WTC11 (cell line): ENCODE data around the gene GOLGA8M. TPM values are rescaled to one million over a fixed set of nuclear protein-coding genes. Genes with fewer than 3 reads are reported as not detected.
"Not testable (repeated sequence)": the region's sequence is repeated elsewhere in the genome, so short reads cannot be mapped to it uniquely, and the experiment has no call there.

Source experiments
- ATAC-seq: fragments of 200-7000 bp; cut with Tn5 transposase; 2 replicates; pipeline ENCODE4 v1.10.0; 2021; ENCODE audit warnings: mild to moderate bottlenecking, moderate library complexity
- Bru-seq: library from RNA; stranded (reverse); fragments of 400-500 nt; gene quantifications from one replicate; lab custom pipeline; 2021; lab: Mats Ljungman, UMichigan
- CTCF ChIA-PET: fragments of 300-600 bp; sonication (Branson Sonifier 250); formaldehyde crosslinking; loops from one replicate; lab custom pipeline; 2021; ENCODE audit warnings: antibody characterized with exemption; lab: Charles Lee
- POLR2A ChIA-PET: fragments of 350-600 bp; sonication (Branson Sonifier 250); formaldehyde crosslinking; loops from one replicate; lab custom pipeline; 2021; ENCODE audit warnings: antibody characterized with exemption; lab: Charles Lee
- DNase-seq: peaks from one replicate; pipeline ENCODE4 v3.0.0; 2021; ENCODE audit warnings: low spot score
- H3K27ac Mint-ChIP-seq: 2 replicates; pipeline ENCODE4 v1.8.0; 2021; ENCODE audit warnings: mixed read lengths
- H3K27me3 Mint-ChIP-seq: 2 replicates; pipeline ENCODE4 v1.8.0; 2021; ENCODE audit warnings: low read depth, mild to moderate bottlenecking, moderate library complexity, mixed read lengths
- H3K36me3 Mint-ChIP-seq: 2 replicates; pipeline ENCODE4 v1.8.0; 2021; ENCODE audit warnings: mixed read lengths
- H3K4me1 Mint-ChIP-seq: 2 replicates; pipeline ENCODE4 v1.8.0; 2022; ENCODE audit warnings: mixed read lengths
- H3K4me3 Mint-ChIP-seq: 2 replicates; pipeline ENCODE4 v1.8.0; 2021; ENCODE audit warnings: mild to moderate bottlenecking, moderate library complexity, mixed read lengths
- H3K9me3 Mint-ChIP-seq: 2 replicates; pipeline ENCODE4 v1.8.0; 2021; ENCODE audit warnings: mixed read lengths
- PREB ChIP-seq: sonication (generic); formaldehyde crosslinking; IDR thresholded peaks from 2 replicates; pipeline ENCODE4 v1.8.1; 2022; ENCODE audit warnings: mild to moderate bottlenecking, missing genetic modification reagents, moderate library complexity, borderline replicate concordance
- long read RNA-seq, 3 experiments: library from RNA in 1 of 3; library from capped mRNA in 1 of 3; library from polyadenylated mRNA in 1 of 3; unstranded in 2 of 3; stranded (forward) in 1 of 3; transcript quantifications; one replicate each; pipeline ENCODE4 v2.0.0, GENCODE V29; 2021
- total RNA-seq: library from RNA; stranded (reverse); gene quantifications from 3 replicates; pipeline ENCODE4 v1.2.3, GENCODE V29; 2021
- TF ChIP-seq, protein P1 (sequence below): sonication (generic); formaldehyde crosslinking; IDR thresholded peaks from 2 replicates; pipeline ENCODE4 v1.8.0; 2022; ENCODE audit warnings: mild to moderate bottlenecking, missing genetic modification reagents
- TF ChIP-seq, protein P2 (sequence below): sonication (generic); formaldehyde crosslinking; IDR thresholded peaks from 2 replicates; pipeline ENCODE4 v1.8.1; 2023; ENCODE audit warnings: mild to moderate bottlenecking, missing genetic modification reagents, borderline replicate concordance
- TF ChIP-seq, protein P3 (sequence below): sonication (generic); formaldehyde crosslinking; IDR thresholded peaks from 2 replicates; pipeline ENCODE4 v1.8.0; 2022; ENCODE audit warnings: mild to moderate bottlenecking, missing genetic modification reagents

The GOLGA8M gene, protein sequence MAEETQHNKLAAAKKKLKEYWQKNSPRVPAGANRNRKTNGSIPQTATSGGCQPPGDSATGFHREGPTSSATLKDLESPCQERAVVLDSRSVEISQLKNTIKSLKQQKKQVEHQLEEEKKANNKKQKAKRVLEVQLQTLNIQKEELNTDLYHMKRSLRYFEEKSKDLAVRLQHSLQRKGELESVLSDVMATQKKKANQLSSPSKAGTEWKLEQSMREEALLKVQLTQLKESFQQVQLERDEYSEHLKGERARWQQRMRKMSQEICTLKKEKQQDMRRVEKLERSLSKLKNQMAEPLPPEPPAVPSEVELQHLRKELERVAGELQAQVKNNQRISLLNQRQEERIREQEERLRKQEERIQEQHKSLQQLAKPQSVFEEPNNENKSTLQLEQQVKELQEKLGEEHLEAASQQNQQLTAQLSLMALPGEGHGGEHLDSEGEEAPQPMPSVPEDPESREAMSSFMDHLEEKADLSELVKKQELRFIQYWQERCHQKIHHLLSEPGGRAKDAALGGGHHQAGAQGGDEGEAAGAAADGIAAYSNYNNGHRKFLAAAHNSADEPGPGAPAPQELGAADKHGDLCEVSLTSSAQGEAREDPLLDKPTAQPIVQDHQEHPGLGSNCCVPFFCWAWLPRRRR
- total RNA-seq (0.39 TPM in 1 of 3 replicates, not detected in the others), Bru-seq, nascent RNA (percentile 16 among the genes with signal in this experiment)
- long read RNA-seq, experiment 1: 0 reads
- long read RNA-seq, experiment 2: 0 reads
- long read RNA-seq, experiment 3: 0 reads

DNA sequence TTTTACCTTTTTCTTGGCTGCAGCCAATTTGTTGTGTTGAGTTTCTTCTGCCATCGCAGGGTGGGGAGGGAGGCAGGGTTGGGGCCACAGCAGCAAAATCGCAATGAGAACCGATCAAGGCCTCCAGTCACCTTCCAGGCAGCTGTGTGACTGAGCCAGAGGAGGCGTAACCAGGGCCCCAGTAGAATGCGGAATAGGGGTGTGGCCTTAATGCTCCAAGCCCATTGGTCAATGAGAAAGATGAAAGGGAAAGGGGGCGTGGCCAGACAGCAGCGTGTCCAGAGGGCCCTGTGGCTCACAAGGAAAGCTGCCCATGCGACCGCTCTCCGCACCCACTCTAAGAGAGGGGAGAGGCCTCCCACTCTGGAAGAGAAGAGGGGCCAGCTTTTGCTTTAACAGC is at the start of gene GOLGA8M:
TSS of gene GOLGA8M (minus strand) at position 152 of the 400 bp plus-strand sequence. CDS start at position 54, 98 bp downstream.
- CTCF ChIA-PET, H3K4me1 Mint-ChIP-seq, H3K4me3 Mint-ChIP-seq, POLR2A ChIA-PET, H3K36me3 Mint-ChIP-seq, ATAC-seq, H3K27me3 Mint-ChIP-seq, H3K27ac Mint-ChIP-seq, H3K9me3 Mint-ChIP-seq: not testable (repeated sequence)
- peak; percentile 53 for DNase-seq

GRCh38 chr15:28742890-28743289 is 30.7 kb upstream of the GOLGA8M start:
- H3K9me3 Mint-ChIP-seq, H3K27ac Mint-ChIP-seq, H3K4me3 Mint-ChIP-seq, H3K36me3 Mint-ChIP-seq, ATAC-seq, H3K27me3 Mint-ChIP-seq, POLR2A ChIA-PET, DNase-seq, CTCF ChIA-PET: not testable (repeated sequence)
- peaks cover 13% of the 10 kb centered on the region for H3K4me1 Mint-ChIP-seq

DNA sequence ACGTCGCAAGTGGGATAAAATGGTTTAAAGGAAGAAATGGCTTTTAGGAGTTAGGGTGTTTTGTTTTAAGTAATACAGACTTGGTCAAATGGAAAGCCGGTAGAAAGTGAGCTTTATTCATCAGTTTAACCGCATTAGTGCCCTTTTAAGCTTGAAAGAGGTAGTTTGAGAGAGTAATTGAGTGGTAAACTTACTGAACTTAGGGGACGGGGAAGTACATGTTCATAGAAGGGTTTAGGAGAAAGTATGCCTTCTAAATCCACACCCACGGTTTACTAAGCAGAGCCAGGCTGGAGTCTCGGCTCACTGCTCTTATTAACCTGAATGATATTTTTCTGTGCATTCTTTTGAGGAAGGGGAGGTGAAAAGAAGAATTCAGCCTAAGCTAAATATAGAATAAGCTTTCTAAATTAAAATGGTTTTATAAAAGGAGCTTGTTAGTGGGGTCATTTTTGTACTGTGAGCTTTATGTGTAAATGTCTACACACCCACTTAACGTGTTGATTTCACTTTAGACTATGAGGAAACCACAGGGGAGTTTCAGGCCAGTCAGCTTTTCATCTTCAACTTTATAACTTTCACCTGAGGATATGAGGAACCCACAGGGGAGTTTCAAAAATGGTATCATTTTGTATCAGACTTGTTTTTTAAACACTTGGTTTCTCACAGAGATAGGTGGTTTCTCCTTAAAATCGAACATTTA is 26.5 kb upstream of the GOLGA8M start:
- H3K36me3 Mint-ChIP-seq, ATAC-seq, POLR2A ChIA-PET, H3K4me1 Mint-ChIP-seq, DNase-seq, H3K9me3 Mint-ChIP-seq, H3K27ac Mint-ChIP-seq, CTCF ChIA-PET: not testable (repeated sequence)
- Mint-ChIP-seq H3K4me3 (peak overlapping the region; percentile 70), H3K27me3 (peaks cover 22% of the 10 kb centered on the region)

- H3K27ac Mint-ChIP-seq, CTCF ChIA-PET, DNase-seq, H3K36me3 Mint-ChIP-seq, POLR2A ChIA-PET, H3K4me1 Mint-ChIP-seq, H3K9me3 Mint-ChIP-seq: not testable (repeated sequence)
- Mint-ChIP-seq H3K27me3 (peaks cover 22% of the 10 kb centered on the region), H3K4me3 (peak overlapping the region; percentile 70)
- ATAC-seq: peak; percentile 78
These were observed 26.0 kb upstream of the GOLGA8M start for GRCh38 chr15:28738200-28738561.

DNA sequence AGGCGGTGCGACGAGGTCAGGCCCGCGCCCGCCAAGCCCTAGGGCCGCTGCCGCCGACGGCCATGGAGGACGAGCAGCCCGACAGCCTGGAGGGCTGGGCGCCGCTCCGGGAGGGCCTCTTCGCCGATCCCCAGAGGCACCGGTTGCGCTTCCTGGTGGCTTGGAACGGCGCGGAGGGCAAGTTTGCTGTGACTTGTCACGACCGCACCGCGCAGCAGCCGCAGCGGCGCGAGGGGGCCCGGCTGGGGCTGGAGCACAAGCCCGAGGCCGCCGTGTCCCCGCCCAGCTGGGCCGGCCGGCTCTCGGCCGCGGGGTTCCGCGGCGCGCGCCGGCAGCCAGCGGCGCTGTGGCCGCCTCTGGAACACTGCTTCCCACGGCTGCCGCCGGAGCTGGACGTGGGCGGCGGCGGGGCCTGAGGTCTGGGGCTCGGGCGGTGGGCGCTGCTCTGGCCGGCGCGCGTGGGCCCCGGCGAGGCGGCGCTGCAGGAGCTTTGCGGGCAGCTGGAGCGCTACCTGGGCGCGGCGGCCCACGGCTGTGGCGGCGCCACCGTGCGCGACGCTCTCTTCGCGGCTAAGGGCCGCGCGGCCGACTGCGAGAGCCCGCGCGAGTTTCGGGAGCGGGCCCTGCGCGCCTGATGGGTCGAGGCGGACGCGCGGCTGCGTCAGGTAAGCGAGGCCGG is 25.4 kb upstream of the GOLGA8M start:
- Mint-ChIP-seq H3K27me3 (peaks cover 22% of the 10 kb centered on the region), H3K4me3 (peak overlapping the region; percentile 54)
- ATAC-seq (peak; percentile 89), DNase-seq (peak; percentile 27)
- CTCF ChIA-PET, H3K27ac Mint-ChIP-seq, H3K4me1 Mint-ChIP-seq, H3K9me3 Mint-ChIP-seq, POLR2A ChIA-PET, H3K36me3 Mint-ChIP-seq: not testable (repeated sequence)

- H3K9me3 Mint-ChIP-seq, H3K4me3 Mint-ChIP-seq, H3K36me3 Mint-ChIP-seq, H3K27me3 Mint-ChIP-seq, ATAC-seq, POLR2A ChIA-PET: not testable (repeated sequence)
- CTCF ChIA-PET: interaction anchor here (1.4 kb wide), 1 partner anchor 376 kb away, joined by 5 read pairs; no protein-coding TSS in a partner anchor
- peak; percentile 58 for DNase-seq
- H3K4me1 Mint-ChIP-seq: peaks cover 12% of the 10 kb centered on the region
- peak overlapping the region; percentile 93 for H3K27ac Mint-ChIP-seq
These were observed 15.8 kb upstream of the GOLGA8M start for GRCh38 chr15:28728061-28728460.

DNA sequence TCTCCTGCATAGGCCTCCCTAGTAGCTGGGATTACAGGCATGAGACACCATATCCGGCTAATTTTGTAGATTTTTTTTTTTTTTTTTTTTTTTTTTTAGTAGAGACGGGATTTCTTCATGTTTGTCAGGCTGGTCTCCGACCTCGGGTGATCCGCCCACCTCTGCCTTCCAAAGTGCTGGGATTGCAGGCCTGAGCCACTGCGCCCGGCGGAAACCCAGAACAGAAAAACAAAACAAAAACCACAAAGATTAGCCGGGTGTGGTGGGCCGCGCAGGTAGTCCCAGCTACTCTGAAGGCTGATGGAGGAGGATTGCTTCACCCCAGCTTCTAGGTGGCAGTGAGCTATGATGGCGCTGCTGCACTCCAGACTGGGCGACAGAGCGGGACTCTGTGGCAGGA is 14.8 kb upstream of the GOLGA8M start:
- H3K27me3 Mint-ChIP-seq, H3K4me3 Mint-ChIP-seq, CTCF ChIA-PET, POLR2A ChIA-PET, H3K36me3 Mint-ChIP-seq, DNase-seq, H3K9me3 Mint-ChIP-seq, ATAC-seq, H3K27ac Mint-ChIP-seq: not testable (repeated sequence)
- peaks cover 12% of the 10 kb centered on the region for H3K4me1 Mint-ChIP-seq

DNA sequence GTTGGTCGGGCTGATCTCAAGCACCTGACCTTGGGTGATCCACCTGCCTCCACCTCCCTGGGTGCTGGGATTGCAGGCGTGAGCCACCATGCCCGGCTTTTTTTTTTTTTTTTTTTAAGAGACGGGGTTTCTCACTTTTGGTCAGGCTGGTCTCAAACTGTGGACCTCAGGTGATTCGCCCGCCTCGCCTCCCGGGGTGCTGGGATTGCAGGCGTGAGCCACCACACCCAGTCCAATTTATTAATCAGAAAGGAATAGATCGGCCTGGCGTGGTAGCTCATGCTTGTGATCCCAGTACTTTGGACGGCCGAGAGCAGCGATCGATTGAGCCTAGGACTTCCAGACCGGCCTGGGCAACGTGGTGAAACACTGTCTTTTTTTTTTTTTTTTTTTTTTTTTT is 13.9 kb upstream of the GOLGA8M start:
- CTCF ChIA-PET: no interaction called here
- H3K36me3 Mint-ChIP-seq: no peaks in the 10 kb centered on the region
- TF ChIP-seq, protein P1, sequence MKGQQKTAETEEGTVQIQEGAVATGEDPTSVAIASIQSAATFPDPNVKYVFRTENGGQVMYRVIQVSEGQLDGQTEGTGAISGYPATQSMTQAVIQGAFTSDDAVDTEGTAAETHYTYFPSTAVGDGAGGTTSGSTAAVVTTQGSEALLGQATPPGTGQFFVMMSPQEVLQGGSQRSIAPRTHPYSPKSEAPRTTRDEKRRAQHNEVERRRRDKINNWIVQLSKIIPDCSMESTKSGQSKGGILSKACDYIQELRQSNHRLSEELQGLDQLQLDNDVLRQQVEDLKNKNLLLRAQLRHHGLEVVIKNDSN (CRISPR knock-in tag): no peak
- TF ChIP-seq PREB (CRISPR knock-in tag): no peak
- TF ChIP-seq, protein P2, sequence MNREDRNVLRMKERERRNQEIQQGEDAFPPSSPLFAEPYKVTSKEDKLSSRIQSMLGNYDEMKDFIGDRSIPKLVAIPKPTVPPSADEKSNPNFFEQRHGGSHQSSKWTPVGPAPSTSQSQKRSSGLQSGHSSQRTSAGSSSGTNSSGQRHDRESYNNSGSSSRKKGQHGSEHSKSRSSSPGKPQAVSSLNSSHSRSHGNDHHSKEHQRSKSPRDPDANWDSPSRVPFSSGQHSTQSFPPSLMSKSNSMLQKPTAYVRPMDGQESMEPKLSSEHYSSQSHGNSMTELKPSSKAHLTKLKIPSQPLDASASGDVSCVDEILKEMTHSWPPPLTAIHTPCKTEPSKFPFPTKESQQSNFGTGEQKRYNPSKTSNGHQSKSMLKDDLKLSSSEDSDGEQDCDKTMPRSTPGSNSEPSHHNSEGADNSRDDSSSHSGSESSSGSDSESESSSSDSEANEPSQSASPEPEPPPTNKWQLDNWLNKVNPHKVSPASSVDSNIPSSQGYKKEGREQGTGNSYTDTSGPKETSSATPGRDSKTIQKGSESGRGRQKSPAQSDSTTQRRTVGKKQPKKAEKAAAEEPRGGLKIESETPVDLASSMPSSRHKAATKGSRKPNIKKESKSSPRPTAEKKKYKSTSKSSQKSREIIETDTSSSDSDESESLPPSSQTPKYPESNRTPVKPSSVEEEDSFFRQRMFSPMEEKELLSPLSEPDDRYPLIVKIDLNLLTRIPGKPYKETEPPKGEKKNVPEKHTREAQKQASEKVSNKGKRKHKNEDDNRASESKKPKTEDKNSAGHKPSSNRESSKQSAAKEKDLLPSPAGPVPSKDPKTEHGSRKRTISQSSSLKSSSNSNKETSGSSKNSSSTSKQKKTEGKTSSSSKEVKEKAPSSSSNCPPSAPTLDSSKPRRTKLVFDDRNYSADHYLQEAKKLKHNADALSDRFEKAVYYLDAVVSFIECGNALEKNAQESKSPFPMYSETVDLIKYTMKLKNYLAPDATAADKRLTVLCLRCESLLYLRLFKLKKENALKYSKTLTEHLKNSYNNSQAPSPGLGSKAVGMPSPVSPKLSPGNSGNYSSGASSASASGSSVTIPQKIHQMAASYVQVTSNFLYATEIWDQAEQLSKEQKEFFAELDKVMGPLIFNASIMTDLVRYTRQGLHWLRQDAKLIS (CRISPR knock-in tag): no peak
- TF ChIP-seq, protein P3, sequence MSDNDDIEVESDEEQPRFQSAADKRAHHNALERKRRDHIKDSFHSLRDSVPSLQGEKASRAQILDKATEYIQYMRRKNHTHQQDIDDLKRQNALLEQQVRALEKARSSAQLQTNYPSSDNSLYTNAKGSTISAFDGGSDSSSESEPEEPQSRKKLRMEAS: no peak

More for the DNA sequence above, 13.9 kb upstream of the GOLGA8M start:
- DNase-seq (no peak), ATAC-seq (no peak)
- Mint-ChIP-seq H3K4me3 (no peak overlapping the region), H3K27me3 (no peaks in the 10 kb centered on the region), H3K4me1 (peaks cover 12% of the 10 kb centered on the region), H3K9me3 (no peaks in the 10 kb centered on the region), H3K27ac (no peak overlapping the region)
- POLR2A ChIA-PET: no interaction called here
